Measurements from ENCODE around the gene OR6X1. TPM values are rescaled to one million over a fixed set of nuclear protein-coding genes. Genes with fewer than 3 reads are reported as not detected.
"Not testable (repeated sequence)": the region's sequence is repeated elsewhere in the genome, so short reads cannot be mapped to it uniquely, and the experiment has no call there.

Gene OR6X1
- total RNA-seq, 4 donors from 2014 or later, result not detected

GRCh38 chr11:123725995-123726655 lies 28.2 kb downstream of the OR6X1 start:
- no peak overlapping the region for H3K4me3 ChIP-seq (ENCODE audit: low read depth, poor library complexity, severe bottlenecking)
- DNase-seq (ENCODE audit: low spot score in 2 of 2), result no peak
- TF ChIP-seq POLR2A (IDR thresholded peaks at IDR 0.05) (no peak), CTCF (IDR thresholded peaks at IDR 0.05) (no peak)
- WGBS, 2 donors, result 98 to 99% methylated on average over 23 of the region's 23 CpGs
- intact Hi-C loops (cut with DNase I; ENCODE audit: low total_unique reads), result no loop called here

GRCh38 chr11:123719452-123719851 lies 34.9 kb downstream of the OR6X1 start:
- no peak for DNase-seq (ENCODE audit: low spot score in 2 of 2)

GRCh38 chr11:123718469-123718868 lies 35.8 kb downstream of the OR6X1 start:
- DNase-seq (ENCODE audit: low spot score in 2 of 2), result no peak
- H3K4me3 ChIP-seq (ENCODE audit: low read depth, poor library complexity, severe bottlenecking), result no peak overlapping the region
- 91 to 92% methylated on average over 4 of the region's 4 CpGs for WGBS, 2 donors
- intact Hi-C loops (cut with DNase I; ENCODE audit: low total_unique reads), result no loop called here
- TF ChIP-seq POLR2A (IDR thresholded peaks at IDR 0.05) (no peak), CTCF (IDR thresholded peaks at IDR 0.05) (no peak)

More at GRCh38 chr11:123719452-123719851, 34.9 kb downstream of the OR6X1 start:
- intact Hi-C loops (cut with DNase I; ENCODE audit: low total_unique reads), result no loop called here
- 65 to 74% methylated on average over 1 of the region's 1 CpG for WGBS, 2 donors
- TF ChIP-seq POLR2A (IDR thresholded peaks at IDR 0.05) (no peak), CTCF (IDR thresholded peaks at IDR 0.05) (no peak)
- no peak overlapping the region for H3K4me3 ChIP-seq (ENCODE audit: low read depth, poor library complexity, severe bottlenecking)

- no peak for DNase-seq (ENCODE audit: low spot score in 2 of 2)
- intact Hi-C loops (cut with DNase I; ENCODE audit: low total_unique reads), result no loop called here
- no peak for TF ChIP-seq CTCF (IDR thresholded peaks at IDR 0.05)
- TF ChIP-seq POLR2A (IDR thresholded peaks at IDR 0.05), result no peak
- whole genome bisulfite sequencing, 2 donors, result 90 to 91% methylated on average over 2 of the region's 2 CpGs
- no peak overlapping the region for H3K4me3 ChIP-seq (ENCODE audit: low read depth, poor library complexity, severe bottlenecking)
These were observed 36.3 kb downstream of the OR6X1 start for GRCh38 chr11:123718063-123718462.

- WGBS, 2 donors, result 78 to 79% methylated on average over 3 of the region's 3 CpGs
- intact Hi-C loops (cut with DNase I; ENCODE audit: low total_unique reads); H3K4me3 ChIP-seq (ENCODE audit: low read depth, poor library complexity, severe bottlenecking); DNase-seq (ENCODE audit: low spot score in 2 of 2): not testable (repeated sequence)
These were observed 41.7 kb downstream of the OR6X1 start for GRCh38 chr11:123712627-123713026.

GRCh38 chr11:123707606-123708205 lies 46.6 kb downstream of the OR6X1 start:
- no peak overlapping the region for H3K4me3 ChIP-seq (ENCODE audit: low read depth, poor library complexity, severe bottlenecking)
- peak in 1 of 2 donors; percentile 30 for DNase-seq (ENCODE audit: low spot score in 2 of 2)
- TF ChIP-seq CTCF (IDR thresholded peaks at IDR 0.05), result peak in 1 of 3 donors; percentile 20
- no peak for TF ChIP-seq POLR2A (IDR thresholded peaks at IDR 0.05)
- 2 to 5% methylated on average over 8 of the region's 8 CpGs for WGBS, 2 donors
- intact Hi-C loops (cut with DNase I; ENCODE audit: low total_unique reads), result loop anchor here (5.0 kb wide), 2 partner anchors 65 to 210 kb away; no protein-coding TSS in a partner anchor
